ENCODE measurements around the gene CMYA5.
"Not testable (repeated sequence)": the region's sequence is repeated elsewhere in the genome, so short reads cannot be mapped to it uniquely, and the experiment has no call there.

CMYA5 gene

DNA sequence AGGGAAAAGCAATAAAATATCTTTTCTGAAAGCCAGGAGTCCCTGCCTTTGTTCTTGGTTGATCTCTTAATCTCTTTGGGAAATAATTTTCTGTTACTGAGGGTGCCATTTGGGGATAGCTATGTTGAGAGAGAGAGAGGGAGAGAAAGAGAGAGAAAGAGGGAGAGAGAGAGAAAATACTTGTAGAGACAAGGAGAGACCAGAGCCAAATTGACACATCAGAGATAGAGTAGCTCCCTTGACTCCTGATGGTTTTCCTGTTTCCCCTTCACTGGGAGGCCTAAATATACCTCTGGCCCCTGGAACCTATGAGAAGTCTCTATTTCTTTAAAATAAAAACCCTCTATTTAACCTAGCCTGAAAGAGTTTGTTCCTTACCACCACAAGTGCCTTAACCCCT is 14.9 kb downstream of the CMYA5 start:
- no peak for DNase-seq

DNA sequence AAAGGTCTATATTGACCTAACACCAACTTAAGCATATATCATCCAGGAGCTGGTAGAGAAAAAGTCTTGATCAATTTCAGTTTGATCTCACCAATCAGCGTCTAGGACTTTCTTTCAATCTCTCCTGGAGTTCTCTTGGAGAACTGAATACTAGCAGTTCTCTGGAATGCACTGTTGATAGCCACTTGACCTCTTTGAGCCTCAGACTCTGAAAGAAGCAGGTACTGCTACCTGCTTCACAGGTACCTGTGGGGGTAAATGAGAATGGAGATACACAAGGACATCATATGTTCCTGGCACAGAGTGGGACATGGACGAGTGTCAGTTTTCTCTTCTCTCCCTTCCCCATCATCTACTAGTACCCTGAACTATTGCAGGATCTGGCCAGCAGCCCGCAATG is 16.0 kb downstream of the CMYA5 start:
- DNase-seq: no peak

DNA sequence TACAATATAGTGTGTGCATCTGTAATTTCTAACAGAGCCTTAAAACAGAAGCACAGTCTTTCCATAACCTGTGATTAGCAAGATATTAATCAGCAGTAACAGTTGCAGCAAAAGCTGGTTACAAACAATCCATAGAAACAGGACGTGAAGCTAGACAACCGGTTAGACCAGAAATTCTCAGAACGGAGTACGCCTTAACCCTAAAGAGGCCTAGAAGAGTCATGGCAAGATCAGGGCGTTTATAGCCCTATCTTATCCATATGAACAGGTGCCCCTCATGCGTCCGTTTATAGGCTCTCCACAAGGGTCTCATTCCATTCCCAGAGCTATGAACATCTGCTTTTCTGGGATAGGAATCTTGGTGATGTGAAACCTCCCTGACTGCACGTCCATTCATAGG is 16.7 kb downstream of the CMYA5 start:
- DNase-seq: not testable (repeated sequence)

DNA sequence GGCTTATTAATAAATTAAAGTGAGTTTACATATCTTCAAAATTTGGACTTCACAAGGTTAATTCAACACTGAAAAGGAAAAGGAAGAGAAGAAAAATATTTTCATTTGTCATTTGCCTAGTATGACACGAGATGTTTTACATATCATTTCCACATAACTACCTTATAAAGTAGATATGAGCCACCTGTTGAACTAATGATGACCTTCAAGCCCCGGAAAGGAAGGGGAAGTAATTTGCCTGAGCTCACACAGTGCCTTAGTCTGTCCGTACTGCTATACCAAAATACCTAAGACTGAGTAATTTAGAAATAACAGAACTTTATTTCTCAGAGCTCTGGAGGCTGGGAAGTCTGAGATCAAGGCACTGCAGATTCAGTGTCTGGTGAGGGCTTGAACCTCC is 17.9 kb downstream of the CMYA5 start:
- DNase-seq: no peak

DNA sequence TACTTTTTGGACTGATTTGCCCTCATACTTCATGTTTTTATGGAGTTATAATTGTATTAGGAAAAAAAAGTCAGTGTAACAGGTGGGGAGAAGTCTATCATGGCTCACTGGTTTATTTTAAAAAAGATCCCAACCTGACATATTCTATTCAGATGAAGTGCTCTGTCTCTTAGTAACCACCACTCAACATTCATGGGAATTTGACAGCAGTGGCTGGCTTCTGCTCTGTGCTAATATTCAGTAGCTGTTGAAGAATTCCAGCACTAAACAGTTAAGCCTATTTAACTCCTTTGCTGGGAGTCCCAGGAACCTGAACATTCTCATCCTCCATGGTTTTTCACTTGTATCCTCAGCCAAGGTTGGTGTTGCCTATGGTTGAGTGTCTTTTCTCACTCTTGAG is 23.1 kb downstream of the CMYA5 start:
- DNase-seq: no peak

DNA sequence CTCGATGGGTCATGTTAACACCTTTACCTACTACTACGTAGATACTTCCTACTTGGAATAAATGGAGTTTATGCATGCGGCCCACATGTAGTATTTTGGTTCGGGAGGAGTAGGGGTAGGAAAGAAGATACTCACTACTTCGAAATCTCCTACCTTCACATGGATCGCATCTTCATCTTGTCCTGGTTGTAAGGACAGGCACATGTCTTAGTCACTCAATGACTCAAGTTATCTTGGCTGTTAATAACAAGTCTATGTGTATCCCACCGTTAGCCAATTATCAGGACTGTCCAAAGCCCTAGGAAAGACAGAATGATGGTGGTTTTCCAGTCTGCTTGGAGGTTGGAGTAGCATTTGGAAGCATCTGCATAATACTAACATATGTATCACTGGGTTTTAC is 24.1 kb downstream of the CMYA5 start:
- no peak for DNase-seq

DNA sequence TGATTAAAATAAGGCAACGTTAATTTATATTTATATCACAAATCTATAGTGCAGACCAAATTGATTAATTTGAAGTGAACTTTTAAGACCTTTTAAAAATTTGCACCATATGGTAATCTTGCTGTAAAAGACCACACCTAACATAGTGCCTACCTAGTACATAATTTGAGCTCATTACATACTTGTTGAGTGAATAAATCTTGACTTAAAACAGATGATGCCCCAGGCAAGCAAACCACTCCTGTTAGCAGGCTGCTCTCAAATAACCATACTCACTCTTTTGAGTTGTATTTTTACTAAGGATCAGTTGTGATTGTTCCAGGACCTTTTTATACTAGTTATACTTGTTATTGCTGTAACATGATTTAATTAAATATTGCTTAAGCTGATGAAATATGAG is 27.2 kb downstream of the CMYA5 start:
- DNase-seq: no peak

DNA sequence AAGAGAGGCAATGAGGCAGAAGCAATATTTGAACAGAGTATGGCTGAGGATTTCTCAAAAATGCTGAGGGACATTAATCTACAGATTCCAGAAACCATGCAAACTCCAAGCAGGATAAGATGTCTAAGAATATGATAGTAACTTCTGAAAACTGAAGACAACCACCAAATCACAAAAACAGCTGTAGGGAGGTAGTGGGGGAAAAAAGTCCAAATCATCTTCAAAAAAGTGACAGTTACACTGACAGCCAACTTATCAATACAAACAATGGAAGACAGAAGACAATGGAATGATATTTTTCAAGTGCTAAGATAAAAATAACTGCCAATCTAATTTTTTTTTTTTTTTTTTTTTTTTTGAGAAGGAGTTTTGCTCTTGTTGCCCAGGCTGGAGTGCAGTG is 30.5 kb downstream of the CMYA5 start:
- DNase-seq: no peak

DNA sequence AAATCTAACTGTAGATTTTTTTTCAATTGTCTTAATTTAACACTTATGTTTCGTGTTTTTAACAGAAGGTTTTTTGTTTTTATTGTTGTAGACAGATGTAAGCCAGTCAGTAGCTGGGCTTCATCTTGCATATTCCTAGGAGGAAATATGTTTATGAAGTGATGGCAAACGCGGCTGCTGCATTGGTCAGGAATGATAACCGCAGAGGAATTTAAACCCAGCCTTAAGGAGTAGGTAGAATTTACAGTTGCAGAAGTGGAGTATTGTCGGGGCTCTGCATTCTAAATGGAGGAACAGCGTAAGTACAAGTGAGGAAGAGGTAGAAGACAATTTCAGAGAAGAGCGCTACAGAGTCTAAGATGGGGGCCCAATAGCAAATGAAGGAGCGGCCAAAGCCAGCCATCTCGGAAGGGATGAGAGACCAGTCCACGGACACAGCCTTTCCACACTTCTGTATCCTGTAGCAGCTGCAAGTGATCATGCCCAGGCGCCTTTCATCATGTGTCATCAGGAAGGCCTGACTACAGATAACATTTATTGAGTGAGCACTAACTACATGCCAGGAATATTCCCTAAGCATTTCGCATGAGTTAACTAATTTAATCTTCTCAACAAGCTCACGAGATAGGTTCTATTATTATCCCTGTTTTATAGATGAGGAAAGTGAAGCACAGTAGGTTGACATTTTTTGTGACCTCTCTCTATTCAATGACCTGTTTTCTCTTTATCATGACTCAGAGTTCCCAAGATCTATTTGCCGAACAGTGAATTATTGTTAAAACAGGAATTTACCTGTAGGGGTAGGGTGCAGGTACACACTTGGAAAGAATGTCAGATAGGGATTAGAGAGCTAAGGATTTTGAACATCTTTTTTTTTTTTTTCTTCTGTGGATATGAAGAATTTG is 38.1 kb downstream of the CMYA5 start:
- no peak for DNase-seq

DNA sequence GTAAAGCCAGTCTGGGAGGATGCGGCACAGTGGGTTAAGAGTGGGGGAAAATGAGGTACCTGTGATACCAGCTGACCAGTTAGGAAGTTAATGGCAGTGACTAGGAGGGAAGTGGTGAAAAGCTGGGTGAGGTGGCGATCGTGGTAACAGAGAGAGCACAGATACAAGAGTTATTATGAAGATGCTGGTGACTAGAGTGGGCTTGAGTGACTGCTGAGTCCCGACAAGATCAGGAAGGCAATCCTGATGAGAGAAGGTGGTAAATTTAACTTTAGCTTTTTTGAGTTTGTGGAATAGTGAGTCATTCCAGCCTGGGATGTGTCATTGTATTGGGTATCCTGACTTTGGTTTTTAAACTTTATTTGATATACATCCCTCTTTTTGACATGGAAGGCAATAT is 38.8 kb downstream of the CMYA5 start:
- DNase-seq: no peak

DNA sequence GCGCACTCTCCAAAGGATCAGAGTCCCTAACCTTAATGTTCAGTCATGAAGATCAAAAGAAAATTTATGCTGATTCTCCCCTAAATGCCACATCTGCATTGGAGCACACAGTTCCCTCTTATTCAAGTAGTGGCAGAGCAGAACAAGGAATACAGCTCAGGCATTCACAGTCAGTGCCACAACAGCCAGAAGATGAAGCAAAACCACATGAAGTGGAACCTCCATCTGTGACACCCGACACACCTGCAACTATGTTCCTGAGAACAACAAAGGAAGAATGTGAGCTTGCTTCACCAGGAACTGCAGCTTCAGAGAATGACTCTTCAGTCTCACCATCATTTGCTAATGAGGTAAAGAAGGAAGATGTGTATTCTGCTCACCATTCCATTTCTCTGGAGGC is 40.0 kb downstream of the CMYA5 start:
- no peak for DNase-seq

DNA sequence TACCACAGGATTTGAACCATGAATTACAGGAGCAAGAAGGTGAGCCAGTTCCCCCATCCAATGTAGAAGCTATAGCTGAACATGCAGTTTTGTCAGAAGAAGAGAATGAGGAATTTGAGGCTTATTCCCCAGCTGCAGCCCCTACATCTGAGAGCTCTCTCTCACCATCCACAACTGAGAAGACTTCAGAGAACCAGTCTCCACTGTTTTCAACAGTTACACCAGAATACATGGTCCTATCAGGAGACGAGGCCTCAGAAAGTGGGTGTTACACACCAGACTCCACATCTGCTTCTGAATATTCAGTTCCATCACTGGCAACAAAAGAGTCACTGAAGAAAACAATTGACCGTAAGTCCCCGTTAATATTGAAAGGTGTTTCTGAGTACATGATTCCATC is 40.9 kb downstream of the CMYA5 start:
- DNase-seq: no peak

DNA sequence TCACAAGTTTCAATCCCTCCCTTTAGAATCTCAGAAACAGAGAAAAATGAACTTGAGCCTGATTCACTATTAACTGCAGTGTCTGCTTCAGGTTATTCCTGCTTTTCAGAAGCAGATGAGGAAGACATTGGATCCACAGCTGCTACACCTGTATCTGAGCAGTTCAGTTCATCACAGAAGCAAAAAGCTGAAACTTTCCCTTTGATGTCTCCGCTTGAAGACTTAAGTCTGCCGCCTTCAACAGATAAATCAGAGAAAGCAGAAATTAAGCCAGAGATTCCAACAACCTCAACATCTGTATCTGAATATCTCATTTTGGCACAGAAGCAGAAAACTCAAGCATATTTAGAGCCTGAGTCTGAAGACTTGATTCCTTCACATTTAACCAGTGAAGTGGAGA is 42.1 kb downstream of the CMYA5 start:
- DNase-seq: no peak

DNA sequence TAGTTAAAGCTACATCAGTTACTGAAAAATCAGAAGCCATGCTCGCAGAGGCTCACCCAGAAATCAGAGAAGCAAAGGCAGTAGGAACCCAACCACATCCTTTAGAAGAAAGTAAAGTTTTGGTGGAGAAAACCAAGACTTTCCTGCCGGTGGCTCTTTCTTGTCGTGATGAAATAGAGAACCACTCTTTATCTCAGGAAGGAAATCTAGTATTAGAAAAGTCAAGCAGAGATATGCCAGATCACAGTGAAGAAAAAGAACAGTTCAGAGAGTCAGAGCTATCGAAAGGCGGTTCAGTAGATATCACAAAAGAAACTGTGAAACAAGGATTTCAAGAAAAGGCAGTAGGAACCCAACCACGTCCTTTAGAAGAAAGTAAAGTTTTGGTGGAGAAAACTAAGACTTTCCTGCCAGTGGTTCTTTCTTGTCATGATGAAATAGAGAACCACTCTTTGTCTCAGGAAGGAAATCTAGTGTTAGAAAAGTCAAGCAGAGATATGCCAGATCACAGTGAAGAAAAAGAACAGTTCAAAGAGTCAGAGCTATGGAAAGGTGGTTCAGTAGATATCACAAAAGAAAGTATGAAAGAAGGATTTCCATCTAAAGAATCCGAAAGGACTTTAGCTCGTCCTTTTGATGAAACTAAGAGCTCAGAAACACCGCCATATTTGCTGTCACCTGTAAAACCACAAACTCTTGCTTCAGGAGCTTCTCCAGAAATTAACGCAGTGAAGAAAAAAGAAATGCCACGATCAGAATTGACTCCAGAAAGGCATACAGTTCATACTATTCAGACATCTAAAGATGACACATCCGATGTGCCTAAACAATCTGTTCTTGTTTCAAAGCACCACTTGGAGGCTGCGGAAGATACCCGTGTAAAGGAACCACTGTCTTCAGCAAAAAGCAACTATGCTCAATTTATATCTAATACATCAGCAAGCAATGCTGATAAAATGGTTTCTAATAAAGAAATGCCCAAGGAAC is 47.2 kb downstream of the CMYA5 start:
- peak; percentile 20 for DNase-seq

DNA sequence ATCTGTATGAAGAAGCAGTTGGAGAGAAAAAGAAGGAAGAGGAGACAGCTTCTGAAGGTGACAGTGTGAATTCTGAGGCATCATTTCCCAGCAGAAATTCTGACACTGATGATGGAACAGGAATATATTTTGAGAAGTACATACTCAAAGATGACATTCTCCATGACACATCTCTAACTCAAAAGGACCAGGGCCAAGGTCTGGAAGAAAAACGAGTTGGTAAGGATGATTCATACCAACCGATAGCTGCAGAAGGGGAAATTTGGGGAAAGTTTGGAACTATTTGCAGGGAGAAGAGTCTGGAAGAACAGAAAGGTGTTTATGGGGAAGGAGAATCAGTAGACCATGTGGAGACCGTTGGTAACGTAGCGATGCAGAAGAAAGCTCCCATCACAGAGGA is 48.7 kb downstream of the CMYA5 start:
- no peak for DNase-seq

DNA sequence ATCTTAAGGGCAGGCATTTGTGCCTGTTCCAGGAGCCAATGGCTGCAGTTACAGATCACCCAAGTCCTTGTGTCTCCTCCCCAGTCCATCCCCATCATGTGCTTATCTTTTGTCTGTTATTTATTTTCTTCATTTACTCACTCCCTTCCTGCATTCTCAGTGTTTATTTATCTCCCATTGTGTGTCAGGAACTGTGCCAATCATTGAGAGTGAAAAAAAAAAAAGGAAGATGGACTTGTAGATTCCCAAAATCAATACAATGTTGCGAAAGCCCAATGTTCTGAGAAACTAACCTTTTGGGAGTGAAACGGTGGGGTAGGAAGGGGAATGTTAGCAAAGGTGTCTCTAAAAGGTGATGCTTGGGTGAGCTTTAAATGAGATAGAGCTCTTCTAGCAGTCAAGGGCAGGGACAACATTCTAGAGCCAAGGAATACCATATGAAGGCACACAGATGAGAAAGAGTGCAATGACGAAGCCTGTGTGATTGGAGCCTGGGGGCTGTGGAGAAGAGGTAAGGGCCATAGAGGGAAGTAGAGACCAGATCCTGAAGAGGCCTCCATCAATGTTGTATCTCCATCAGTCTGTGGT is 53.0 kb downstream of the CMYA5 start:
- DNase-seq: no peak

DNA sequence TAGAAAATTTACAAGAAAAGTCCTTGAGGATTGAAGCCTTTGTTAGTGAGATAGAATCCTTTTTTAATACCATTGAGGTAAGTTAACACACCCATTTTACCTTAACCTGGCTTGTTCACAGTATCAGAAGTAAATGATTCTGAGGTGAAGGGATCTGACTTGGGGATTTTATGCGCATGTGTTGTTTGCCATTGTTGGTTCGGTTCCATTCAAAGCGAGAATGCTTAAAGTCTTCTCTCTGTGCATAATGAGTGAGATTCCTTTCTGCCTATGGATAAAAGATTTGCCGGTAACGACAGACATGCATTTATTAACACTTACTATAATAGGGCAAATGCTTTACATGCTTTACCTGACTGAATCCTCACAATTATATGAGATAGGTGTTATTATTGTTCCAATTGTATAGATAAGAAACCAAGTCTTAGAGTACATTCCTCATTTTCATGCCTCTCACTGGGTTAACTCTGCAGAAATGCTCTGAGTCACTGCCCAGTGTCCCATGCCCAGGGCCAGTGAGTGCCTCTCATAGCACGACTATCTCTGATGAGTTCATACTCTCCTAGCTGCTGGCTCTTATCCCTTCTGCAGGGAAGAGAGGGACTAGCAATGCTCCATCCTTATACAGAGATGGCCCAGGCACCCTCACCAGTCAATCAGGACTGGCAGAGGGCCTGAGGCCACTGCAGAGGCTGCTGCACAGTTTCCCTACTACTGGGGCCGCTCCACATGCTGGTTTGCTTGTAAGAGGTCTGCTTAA is 54.4 kb downstream of the CMYA5 start:
- no peak for DNase-seq

DNA sequence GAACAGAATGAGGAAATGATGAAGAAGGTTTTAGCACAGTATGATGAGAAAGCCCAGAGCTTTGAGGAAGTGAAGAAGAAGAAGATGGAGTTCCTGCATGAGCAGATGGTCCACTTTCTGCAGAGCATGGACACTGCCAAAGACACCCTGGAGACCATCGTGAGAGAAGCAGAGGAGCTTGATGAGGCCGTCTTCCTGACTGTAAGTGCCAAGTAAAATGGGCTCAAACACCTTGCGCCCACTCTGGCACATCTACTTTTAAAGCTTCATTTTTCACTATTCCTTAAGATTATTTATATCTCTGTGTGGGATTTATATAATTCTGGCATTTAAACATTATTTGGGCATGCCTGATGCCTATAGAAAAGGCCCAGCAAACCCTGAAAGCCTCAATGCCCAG is 55.6 kb downstream of the CMYA5 start:
- DNase-seq: no peak

DNA sequence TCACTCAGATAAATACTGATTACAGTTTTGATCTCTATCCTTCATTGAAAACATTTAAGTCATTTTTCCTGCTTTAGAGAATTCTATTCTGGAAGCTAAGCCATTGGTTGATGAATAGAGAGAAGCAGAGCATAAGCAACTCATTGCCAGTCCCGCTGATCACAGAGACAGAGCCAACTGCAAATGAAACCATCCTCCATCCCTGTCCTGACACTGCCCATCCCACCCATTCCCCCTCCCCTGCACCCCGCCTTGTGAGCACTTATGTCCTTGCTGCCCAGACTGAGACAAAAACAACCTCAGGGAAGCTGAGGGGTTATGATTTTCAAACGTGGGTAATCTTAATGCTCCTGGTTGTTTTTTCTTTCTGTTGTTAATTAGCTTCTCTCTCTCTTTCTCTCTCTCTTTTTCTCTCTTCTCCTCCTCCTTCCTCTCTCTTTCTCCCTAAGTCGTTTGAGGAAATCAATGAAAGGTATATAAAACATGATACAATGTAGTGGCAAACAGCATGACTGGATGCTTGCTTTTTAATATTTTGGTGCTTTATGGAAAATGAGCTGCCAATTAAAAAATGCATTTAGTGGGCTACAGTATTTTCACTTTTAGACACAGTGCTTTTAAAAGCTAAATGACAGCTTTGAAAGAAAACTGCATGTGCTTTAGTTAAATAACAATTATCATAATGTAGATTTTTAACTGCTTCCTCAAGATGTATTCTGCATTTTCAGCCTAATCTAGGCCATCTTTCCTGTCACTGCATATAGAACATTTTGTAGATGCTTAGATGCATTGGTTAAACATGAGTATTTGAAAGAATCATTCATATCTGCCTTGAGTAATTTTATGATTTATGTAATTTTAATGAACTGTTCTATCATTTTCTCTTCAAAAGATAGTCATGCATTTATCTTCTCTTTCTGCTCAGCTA is 57.3 kb downstream of the CMYA5 start:
- no peak for DNase-seq

DNA sequence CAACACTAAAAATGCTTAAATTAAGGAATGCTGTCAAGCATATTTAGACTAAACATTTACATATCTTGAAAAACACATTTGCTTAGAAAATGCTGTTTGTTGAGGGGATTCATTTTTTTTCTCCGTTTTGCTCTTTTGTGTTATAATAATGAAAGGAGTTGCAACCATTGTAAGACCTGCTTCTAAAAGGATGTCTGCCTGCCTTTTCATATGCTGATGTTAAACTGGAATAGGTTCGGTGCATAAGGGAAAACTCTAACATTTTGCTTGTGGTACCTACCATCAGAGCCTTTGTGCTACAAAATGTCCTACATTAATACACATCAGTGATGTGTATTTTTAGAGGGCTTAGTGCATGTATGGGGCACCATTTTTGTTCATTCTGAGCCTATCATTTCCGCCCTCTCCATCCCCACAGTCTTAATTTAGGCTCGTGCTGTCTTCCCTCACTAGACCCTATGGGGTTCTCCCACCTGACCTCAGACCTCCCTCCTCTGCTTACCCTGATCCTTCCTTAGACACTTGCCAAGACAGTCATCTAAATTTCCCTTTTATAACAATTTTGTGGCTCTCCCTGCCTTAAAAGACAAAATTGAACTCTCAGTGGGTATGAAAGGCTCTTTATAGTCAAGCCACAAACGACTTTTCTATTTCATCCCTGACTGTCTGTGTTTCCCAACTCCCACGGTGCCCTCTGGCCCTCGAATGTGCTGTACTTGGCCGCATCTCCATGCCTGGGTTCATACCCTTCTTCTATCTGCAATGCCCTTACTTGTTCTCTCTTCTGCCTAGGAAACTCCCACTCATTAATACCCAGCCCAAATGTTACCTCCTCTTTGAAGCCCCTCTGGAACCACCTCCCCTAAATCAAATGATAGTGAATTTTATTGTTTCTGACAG is 61.2 kb downstream of the CMYA5 start:
- DNase-seq: no peak
